SW480 (cell line): Measurements from ENCODE around the gene MSX1.

ENCODE experiments used
- DNase-seq: peaks from one replicate; pipeline ENCODE4 v3.0.0-alpha.2; 2016; ENCODE audit warnings: low spot score

Gene MSX1

DNA sequence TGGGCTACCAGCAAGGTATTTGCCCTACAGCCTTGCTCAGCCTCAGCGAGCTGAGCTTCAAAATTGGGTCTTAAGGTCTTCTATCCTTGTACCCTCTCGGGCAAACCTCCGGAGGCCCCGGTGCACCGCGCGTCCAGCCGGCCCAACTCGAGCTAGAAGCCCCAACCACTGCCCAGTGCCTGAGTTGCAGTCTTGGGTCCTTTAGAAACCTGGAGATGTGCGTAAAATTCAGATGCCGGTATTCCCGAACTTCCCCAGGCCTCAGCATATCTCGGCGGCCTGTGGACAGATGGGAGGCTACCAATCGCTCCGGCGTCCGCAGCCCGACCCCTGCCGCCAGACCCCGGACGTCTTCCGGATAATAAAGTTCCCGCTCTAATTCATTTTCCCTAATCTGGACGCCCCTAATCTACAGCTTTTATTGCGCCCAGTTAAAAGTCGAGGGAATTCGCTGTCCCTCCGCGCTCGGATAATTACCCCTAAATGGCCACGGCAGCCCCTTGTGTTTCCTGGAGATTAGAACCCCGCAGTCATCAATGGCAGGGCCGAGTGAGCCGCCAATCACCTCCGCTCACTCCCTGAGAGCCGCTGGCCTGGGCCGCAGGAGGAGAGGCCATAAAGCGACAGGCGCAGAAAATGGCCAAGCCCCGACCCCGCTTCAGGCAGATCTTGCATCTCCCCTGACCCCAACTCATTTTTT lies 1.5 kb upstream of the MSX1 start:
- DNase-seq = no peak

GRCh38 chr4:4858527-4859324 lies 739 bp upstream of the MSX1 start:
- DNase-seq = no peak

DNA sequence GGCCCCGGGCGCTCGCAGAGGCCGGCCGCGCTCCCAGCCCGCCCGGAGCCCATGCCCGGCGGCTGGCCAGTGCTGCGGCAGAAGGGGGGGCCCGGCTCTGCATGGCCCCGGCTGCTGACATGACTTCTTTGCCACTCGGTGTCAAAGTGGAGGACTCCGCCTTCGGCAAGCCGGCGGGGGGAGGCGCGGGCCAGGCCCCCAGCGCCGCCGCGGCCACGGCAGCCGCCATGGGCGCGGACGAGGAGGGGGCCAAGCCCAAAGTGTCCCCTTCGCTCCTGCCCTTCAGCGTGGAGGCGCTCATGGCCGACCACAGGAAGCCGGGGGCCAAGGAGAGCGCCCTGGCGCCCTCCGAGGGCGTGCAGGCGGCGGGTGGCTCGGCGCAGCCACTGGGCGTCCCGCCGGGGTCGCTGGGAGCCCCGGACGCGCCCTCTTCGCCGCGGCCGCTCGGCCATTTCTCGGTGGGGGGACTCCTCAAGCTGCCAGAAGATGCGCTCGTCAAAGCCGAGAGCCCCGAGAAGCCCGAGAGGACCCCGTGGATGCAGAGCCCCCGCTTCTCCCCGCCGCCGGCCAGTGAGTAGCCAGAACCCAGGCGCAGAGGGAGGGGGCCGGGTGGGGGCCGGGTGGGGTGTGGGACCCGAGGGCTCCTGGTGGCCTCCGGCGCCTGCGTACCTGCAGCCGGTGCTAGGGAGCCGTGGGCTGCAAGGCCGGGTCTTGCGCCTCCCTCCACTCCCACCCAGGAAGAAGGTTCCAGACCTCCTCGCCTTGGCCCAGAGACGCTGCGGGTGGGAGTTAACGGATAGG lies 534 bp downstream of the MSX1 start:
- no peak for DNase-seq

- DNase-seq = peak; percentile 33
Measured at GRCh38 chr4:4860600-4861389, 1.3 kb downstream of the MSX1 start.

DNA sequence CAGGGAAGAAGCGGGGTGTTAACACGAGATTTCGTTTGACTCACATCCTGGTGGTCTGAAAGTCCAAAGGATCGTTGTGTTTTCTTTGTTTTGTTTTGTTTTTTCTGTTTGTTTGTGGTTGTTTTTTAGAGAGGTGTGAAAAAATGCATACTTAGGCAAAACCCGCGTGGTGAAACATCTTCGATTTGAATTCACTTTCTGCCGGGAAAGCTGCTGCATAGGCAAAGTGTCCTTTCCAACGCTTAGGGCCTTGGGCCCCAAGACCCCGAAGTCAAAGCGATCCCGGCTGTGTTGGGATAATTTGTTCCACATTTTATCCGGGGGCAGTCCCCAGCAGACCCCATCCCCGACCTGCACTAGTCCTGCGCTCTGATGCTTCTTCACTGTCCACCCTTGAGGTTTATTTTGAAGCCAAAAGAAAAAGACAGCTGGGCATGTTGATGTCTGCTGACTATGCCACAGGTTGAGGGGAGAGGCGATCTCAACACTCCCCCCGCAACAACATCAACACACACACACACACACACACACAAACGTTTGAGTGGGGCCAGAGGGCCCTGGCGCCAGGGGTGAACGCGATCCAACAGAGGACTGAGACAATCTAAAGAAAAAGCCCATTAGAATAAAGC lies 2.0 kb downstream of the MSX1 start:
- no peak for DNase-seq

- no peak for DNase-seq
Measured at GRCh38 chr4:4862071-4862551, 2.6 kb downstream of the MSX1 start.

DNA sequence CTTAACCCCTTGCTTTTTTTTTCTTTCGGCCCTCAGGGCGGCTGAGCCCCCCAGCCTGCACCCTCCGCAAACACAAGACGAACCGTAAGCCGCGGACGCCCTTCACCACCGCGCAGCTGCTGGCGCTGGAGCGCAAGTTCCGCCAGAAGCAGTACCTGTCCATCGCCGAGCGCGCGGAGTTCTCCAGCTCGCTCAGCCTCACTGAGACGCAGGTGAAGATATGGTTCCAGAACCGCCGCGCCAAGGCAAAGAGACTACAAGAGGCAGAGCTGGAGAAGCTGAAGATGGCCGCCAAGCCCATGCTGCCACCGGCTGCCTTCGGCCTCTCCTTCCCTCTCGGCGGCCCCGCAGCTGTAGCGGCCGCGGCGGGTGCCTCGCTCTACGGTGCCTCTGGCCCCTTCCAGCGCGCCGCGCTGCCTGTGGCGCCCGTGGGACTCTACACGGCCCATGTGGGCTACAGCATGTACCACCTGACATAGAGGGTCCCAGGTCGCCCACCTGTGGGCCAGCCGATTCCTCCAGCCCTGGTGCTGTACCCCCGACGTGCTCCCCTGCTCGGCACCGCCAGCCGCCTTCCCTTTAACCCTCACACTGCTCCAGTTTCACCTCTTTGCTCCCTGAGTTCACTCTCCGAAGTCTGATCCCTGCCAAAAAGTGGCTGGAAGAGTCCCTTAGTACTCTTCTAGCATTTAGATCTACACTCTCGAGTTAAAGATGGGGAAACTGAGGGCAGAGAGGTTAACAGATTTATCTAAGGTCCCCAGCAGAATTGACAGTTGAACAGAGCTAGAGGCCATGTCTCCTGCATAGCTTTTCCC lies 3.4 kb downstream of the MSX1 start:
- DNase-seq = no peak

DNA sequence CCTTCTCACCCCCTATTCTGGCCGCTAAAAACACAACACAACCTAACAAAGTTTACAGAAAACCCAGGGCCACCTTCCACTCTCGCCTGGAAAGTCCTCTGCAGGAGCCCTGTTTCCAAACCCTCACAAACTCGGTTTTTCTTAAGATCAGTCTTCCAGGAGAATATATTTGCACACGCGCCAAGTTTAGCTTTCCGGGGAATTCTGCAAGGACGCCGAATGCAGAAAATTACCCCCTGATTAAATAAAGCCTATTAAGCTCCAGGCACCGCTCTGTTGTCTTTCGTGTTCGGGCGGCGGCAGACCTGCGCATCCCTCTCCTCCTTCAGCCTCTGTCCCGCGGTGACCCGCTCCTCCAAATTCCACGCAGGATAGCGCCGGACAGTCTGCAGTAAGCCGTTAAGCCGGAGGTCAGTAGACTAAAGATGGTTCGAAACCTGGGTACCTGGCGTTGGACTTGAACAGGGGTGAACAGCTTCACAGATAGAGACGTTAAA lies 5.0 kb downstream of the MSX1 start:
- no peak for DNase-seq

GRCh38 chr4:4864940-4865704 lies 5.7 kb downstream of the MSX1 start:
- DNase-seq = no peak

- no peak for DNase-seq
Measured at GRCh38 chr4:4865705-4866123, 6.2 kb downstream of the MSX1 start.

DNA sequence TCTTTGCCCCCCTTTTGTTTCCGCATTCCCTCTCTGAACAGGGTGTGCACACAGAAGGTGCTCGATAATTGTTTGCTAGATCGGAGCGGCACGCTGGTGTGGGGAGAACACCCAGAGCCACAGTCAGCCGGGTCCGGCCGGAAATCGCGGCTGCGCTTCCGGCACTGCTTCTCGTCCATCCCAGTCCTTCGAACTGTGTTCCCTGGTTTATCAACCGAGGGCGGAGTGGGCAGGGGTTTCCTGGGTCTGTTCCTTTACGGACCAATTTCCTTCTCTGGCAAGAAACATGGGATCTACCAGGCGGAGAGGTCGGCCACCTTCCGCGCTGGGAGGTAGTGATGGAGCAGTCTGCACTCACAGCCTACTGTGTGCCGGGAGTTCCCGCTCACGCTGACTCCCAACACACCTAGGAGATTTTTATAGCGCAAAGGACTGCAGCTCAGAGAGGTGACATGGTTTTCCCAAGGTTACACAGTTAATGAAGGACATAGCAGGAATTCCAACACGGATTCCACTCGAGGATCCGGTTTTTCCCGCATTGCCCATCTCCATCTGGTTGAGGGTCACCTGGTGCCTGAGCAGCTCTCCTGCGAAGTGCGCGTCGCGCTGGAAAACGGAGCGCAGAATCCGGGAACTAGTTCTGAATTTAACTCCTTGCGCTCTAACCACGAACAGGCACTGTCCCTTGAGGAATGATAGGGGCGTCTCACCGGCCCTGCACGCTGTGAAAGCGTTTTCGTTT lies 6.8 kb downstream of the MSX1 start:
- DNase-seq = no peak

- no peak for DNase-seq
Measured at GRCh38 chr4:4866866-4867374, 7.5 kb downstream of the MSX1 start.

- no peak for DNase-seq
Measured at GRCh38 chr4:4867375-4868039, 8.0 kb downstream of the MSX1 start.

GRCh38 chr4:4868040-4868757 lies 8.7 kb downstream of the MSX1 start:
- DNase-seq = no peak

DNA sequence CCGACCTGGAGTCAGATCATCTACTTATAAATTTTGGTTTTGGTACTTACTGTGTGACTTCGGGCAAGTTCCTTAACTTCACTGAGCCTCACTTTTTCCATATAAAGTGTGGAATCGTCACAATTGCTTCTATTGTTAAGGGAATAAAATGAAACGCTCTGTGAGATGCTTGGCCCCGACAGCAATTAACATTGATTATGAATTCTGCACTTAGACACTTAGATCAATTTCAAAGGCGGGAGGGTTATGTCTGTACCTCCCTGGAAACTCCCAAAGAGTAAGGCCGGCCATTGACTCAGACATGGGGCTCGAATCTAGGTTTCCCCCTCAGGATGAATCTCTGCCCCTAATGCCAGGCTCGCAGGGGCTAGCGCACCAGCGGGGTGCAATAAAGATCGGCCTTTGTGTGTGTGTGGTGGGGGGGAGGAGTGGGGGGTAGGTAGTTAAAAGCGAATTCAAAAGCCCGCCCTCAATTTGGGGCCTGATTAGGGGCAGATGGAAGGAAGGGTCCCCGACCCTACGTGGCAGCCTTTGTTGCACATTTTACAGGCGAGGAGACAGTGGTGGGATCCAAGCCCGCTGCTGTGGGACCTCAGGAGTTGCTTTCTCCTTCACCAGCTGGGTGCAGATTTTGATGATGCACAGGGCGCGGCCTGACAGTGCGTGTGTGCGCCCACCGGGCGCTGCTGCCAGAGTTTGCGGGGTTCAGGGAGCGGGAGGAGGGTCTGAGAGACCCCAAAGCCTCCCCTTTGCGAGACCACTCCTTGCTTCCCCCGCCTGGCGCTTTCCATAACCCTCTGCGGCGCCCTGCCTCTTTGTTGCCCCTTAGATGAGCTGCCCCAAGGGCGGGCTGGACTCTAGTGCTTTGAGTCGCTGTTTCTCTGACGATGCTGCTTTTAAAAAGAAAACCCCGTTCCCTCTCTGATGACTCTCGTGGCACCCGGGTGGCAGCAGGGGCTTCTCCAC lies 9.6 kb downstream of the MSX1 start:
- DNase-seq = no peak
